WI38 (cell line): ENCODE results near the gene TCEAL8.
A peak's percentile ranks its signal among the peaks of the same experiment; 100 is the strongest.
"Not testable (repeated sequence)": the region's sequence is repeated elsewhere in the genome, so short reads cannot be mapped to it uniquely, and the experiment has no call there.

Experiments used
- H3K4me3 ChIP-seq: 2 replicates; pipeline ENCODE4 v1.5.1; 2011; ENCODE audit warnings: low read depth, mild to moderate bottlenecking, control low read depth, low read length
- CTCF ChIP-seq: IDR thresholded peaks from 2 replicates; pipeline ENCODE4 v1.5.1; 2012; ENCODE audit warnings: low read depth, mild to moderate bottlenecking, control low read depth, low read length

Gene TCEAL8

GRCh38 chrX:103240155-103240554 is 14.8 kb downstream of the TCEAL8 start:
- no peak for TF ChIP-seq CTCF
- H3K4me3 ChIP-seq, result no peak overlapping the region

- no peak for TF ChIP-seq CTCF
- no peak overlapping the region for H3K4me3 ChIP-seq
Observed at GRCh38 chrX:103236296-103236695, 18.7 kb downstream of the TCEAL8 start.

GRCh38 chrX:103235608-103236007 is 19.3 kb downstream of the TCEAL8 start:
- not testable (repeated sequence) for H3K4me3 ChIP-seq

- no peak overlapping the region for H3K4me3 ChIP-seq
- TF ChIP-seq CTCF, result no peak
Observed at GRCh38 chrX:103234869-103235268, 20.1 kb downstream of the TCEAL8 start.

- no peak for TF ChIP-seq CTCF
Observed at GRCh38 chrX:103233263-103233662, 21.7 kb downstream of the TCEAL8 start.

DNA sequence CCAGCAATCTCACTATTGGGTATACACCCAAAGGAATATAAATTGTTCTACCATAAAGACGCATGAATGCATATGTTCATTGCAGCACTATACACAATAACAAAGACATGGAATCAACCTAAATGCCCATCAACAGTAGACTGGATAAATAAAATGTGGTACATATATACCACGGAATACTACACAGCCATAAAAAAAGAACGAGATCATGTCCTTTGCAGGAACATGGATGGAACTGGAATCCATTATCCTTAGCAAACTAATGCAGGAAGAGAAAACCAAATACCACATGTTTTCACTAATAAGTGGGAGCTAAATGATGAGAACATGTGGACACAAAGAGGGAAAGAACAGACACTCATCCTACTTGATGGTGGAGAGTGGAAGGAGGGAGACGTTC is 29.0 kb downstream of the TCEAL8 start:
- not testable (repeated sequence) for H3K4me3 ChIP-seq

More at GRCh38 chrX:103233263-103233662, 21.7 kb downstream of the TCEAL8 start:
- H3K4me3 ChIP-seq, result no peak overlapping the region

DNA sequence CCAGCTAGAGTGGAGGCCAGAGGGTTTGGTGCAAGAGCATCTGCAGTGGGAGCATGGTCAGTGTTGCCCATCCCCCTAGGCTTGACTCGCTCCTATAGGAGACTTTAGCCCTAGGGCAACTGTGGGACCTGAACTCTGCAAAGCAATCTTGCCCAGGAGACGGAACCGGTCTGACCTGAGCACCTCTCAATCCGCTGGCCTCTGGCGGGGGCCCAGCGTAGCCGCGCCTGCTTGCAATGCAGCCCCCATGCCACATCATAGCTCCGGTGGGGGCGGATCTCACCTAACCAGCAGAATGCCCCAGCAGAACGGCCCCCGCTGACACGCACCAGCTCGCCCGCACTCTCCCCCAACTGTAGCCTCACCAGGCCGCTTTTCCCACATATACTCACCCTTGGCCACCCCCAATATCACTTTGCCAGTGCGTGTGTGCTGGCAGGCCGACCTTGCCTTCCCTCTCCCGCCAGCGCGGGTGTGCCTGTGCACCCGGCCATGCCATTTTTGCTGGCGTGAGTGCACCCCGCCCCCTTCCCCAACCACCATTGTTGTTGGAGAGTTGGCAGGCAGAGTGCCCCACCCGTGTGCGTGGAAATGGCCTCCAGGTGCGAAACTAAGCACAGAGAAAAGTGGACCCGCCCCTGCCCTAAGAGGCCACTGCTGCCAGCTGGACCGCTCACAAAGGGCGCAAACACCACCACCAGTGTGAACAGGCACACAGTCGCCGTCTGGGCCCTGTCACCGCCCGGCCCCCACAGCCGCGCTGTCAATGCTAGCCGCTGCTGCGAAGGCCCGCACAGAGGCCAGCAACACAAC is 34.2 kb downstream of the TCEAL8 start:
- H3K4me3 ChIP-seq, result no peak overlapping the region
- no peak for TF ChIP-seq CTCF

- TF ChIP-seq CTCF, result no peak
- H3K4me3 ChIP-seq, result peak overlapping the region; percentile 68
Observed at GRCh38 chrX:103215425-103215991, 39.4 kb downstream of the TCEAL8 start.
